PC-3 (cell line): ENCODE data around the gene BIRC6.

ENCODE experiments used
- EZH2phosphoT487 ChIP-seq: fragments of 300-600 bp; sonication (generic); IDR thresholded peaks from 2 replicates; pipeline ENCODE4 v1.6.1; 2018; ENCODE audit warnings: mild to moderate bottlenecking, antibody characterized with exemption, low read length, borderline replicate concordance
- TF ChIP-seq, protein P1 (sequence below): fragments of 300-600 bp; sonication (generic); conservative IDR thresholded peaks from 2 replicates; pipeline ENCODE4 v1.5.1; 2017; ENCODE audit warnings: antibody characterized with exemption, low read depth, mild to moderate bottlenecking, low read length

DNA sequence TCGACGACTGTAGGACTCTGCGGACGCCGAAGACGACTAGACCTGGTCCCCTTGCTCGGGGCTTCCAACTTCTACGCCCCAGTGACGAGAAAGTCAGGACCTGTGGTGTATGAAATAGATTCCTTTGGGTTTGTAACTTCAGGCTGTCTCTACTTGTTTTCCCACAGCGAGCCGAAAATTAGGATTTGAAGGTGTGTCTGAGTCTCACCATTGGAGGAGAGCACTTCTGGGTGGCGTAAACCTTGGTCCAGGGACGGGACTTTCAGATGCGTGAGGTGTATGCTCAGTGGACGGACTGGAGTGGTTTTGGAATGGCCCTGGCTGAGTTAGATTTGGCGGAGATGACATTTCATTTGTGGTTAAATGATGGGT is 1.3 kb downstream of the BIRC6 start:
- TF ChIP-seq, protein P1, sequence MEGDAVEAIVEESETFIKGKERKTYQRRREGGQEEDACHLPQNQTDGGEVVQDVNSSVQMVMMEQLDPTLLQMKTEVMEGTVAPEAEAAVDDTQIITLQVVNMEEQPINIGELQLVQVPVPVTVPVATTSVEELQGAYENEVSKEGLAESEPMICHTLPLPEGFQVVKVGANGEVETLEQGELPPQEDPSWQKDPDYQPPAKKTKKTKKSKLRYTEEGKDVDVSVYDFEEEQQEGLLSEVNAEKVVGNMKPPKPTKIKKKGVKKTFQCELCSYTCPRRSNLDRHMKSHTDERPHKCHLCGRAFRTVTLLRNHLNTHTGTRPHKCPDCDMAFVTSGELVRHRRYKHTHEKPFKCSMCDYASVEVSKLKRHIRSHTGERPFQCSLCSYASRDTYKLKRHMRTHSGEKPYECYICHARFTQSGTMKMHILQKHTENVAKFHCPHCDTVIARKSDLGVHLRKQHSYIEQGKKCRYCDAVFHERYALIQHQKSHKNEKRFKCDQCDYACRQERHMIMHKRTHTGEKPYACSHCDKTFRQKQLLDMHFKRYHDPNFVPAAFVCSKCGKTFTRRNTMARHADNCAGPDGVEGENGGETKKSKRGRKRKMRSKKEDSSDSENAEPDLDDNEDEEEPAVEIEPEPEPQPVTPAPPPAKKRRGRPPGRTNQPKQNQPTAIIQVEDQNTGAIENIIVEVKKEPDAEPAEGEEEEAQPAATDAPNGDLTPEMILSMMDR, result no peak
- no peak for TF ChIP-seq EZH2phosphoT487
